Panc1 (cell line): ENCODE results near the gene SYN1. TPM values are rescaled to one million over a fixed set of nuclear protein-coding genes. Genes with fewer than 3 reads are reported as not detected.

Experiments
- ATAC-seq: fragments of 200-7000 bp; cut with Tn5 transposase; 2 replicates; pipeline ENCODE4 v1.9.1; 2020; ENCODE audit warnings: mild to moderate bottlenecking, moderate library complexity
- BruUV-seq: library from RNA; stranded (reverse); fragments of 400-500 nt; replicated peaks from 2 replicates; lab custom pipeline; 2021; lab: Mats Ljungman, UMichigan
- CTCF ChIA-PET: fragments of 300-600 bp; sonication (Branson Sonifier 250); formaldehyde crosslinking; loops from one replicate; lab custom pipeline; 2022; ENCODE audit warnings: antibody characterized with exemption; lab: Charles Lee
- POLR2A ChIA-PET: fragments of 300-600 bp; sonication (Branson Sonifier 250); formaldehyde crosslinking; loops from one replicate; lab custom pipeline; 2022; ENCODE audit warnings: antibody characterized with exemption; lab: Charles Lee
- DNase-seq: peaks from one replicate; pipeline ENCODE4 v3.0.0-alpha.2; 2010; ENCODE audit warnings: low read depth, low spot score
- H3K27ac ChIP-seq: 2 replicates; pipeline ENCODE4 v1.5.1; 2011; ENCODE audit warnings: mild to moderate bottlenecking, low read length, inconsistent platforms
- H3K27me3 ChIP-seq: fragments of 200-500 bp; sonication (Bioruptor generic); 2 replicates; pipeline ENCODE4 v1.6.0; 2014; ENCODE audit warnings: low read length, inconsistent platforms; ENCODE audit not compliant: control insufficient read depth, insufficient read depth
- H3K36me3 ChIP-seq: fragments of 200-500 bp; sonication (Bioruptor generic); 2 replicates; pipeline ENCODE4 v1.5.1; 2014; ENCODE audit warnings: inconsistent platforms, mild to moderate bottlenecking, low read length, moderate library complexity; ENCODE audit not compliant: control insufficient read depth, insufficient read depth
- H3K4me1 ChIP-seq: 2 replicates; pipeline ENCODE4 v1.5.1; 2011; ENCODE audit warnings: inconsistent platforms, mild to moderate bottlenecking, low read length, moderate library complexity; ENCODE audit not compliant: control insufficient read depth, insufficient read depth
- H3K4me3 ChIP-seq, 2 experiments: 2 replicates each; pipeline ENCODE4 v1.5.1; 2011 to 2012; ENCODE audit warnings: low read depth in 2 of 2, low read length in 2 of 2, mild to moderate bottlenecking in 2 of 2, inconsistent platforms in 1 of 2, moderate library complexity in 1 of 2
- H3K9me3 ChIP-seq: fragments of 200-500 bp; sonication (Bioruptor generic); 2 replicates; pipeline ENCODE4 v1.5.1; 2014; ENCODE audit warnings: low read depth, mild to moderate bottlenecking, inconsistent platforms, low read length, moderate library complexity; ENCODE audit not compliant: control insufficient read depth, insufficient read depth
- CTCF ChIP-seq: fragments of 450-650 bp; IDR thresholded peaks from 2 replicates; pipeline ENCODE4 v1.5.1; 2017; ENCODE audit warnings: mild to moderate bottlenecking
- POLR2AphosphoS5 ChIP-seq: IDR thresholded peaks from 2 replicates; pipeline ENCODE4 v1.6.1; 2012; ENCODE audit warnings: mild to moderate bottlenecking, low read depth, low read length, moderate library complexity
- REST ChIP-seq, 2 experiments: IDR thresholded peaks; 2 replicates each; pipeline ENCODE4 v1.6.1; 2011 to 2012; ENCODE audit warnings: low read depth in 2 of 2, control low read depth in 1 of 2, low read length in 1 of 2, mild to moderate bottlenecking in 1 of 2, moderate library complexity in 1 of 2; ENCODE audit not compliant: insufficient read depth in 1 of 2
- SIN3A ChIP-seq: IDR thresholded peaks from 2 replicates; pipeline ENCODE4 v1.6.1; 2012; ENCODE audit warnings: low read depth, mild to moderate bottlenecking, low read length, moderate library complexity, borderline replicate concordance; ENCODE audit not compliant: insufficient read depth
- TCF7L2 ChIP-seq: IDR thresholded peaks from 2 replicates; pipeline ENCODE4 v1.6.1; 2011; ENCODE audit warnings: mild to moderate bottlenecking, low read depth, low read length, inconsistent platforms
- in situ Hi-C: cut with HindIII; loops from 2 replicates; pipeline ENCODE4 v1.10.0; 2016; ENCODE audit warnings: low sequenced_read_pairs, low pct_unique_long_range_greater_than_20kb
- intact Hi-C: fragments of 100-400 bp; cut with micrococcal nuclease; formaldehyde crosslinking; loops from one replicate; pipeline ENCODE4 v1.10.0; 2022; ENCODE audit not compliant: unreplicated experiment
- total RNA-seq: library from RNA; stranded (reverse); gene quantifications from one replicate; pipeline ENCODE4 v1.2.1, GENCODE V29; 2021; ENCODE audit not compliant: unreplicated experiment

SYN1 gene
- total RNA-seq, 1 experiment from 2014 or later, result 1.0 TPM

- H3K4me3 ChIP-seq, result no peak overlapping the region
- H3K27ac ChIP-seq, result no peak overlapping the region
- CTCF ChIA-PET, result no interaction called here
- DNase-seq (no peak), ATAC-seq (no peak)
- no peaks in the 10 kb centered on the region for H3K9me3 ChIP-seq
- POLR2A ChIA-PET, result no interaction called here
- no TSS peak for BruUV-seq
- TF ChIP-seq SIN3A, result no peak
- TF ChIP-seq TCF7L2, result no peak
- TF ChIP-seq CTCF, result no peak
- no peak for TF ChIP-seq POLR2AphosphoS5
- no peak for TF ChIP-seq REST (IDR thresholded peaks at IDR 0.05; ENCODE audit: insufficient read depth in 1 of 2, low read depth in 2 of 2, low read length in 1 of 2)
- intact Hi-C loops (no loop called here), in situ Hi-C loops (no loop called here)
- H3K27me3 ChIP-seq, result no peaks in the 10 kb centered on the region
- H3K4me1 ChIP-seq, result 0 out of 2 replicates have a peak, but pooled peaks cover 3% of the 10 kb centered on the region
- no peaks in the 10 kb centered on the region for H3K36me3 ChIP-seq
Measured at GRCh38 chrX:47543496-47543895, 76.2 kb downstream of the SYN1 start.

- 0 out of 2 replicates have a peak, but pooled peaks cover 3% of the 10 kb centered on the region for H3K4me1 ChIP-seq
- peak overlapping the region; percentile 68 for H3K27ac ChIP-seq
- intact Hi-C loops (no loop called here), in situ Hi-C loops (no loop called here)
- POLR2A ChIA-PET, result interaction anchor here (0.6 kb wide), 1 partner anchor 157 kb away, joined by 8 read pairs; no protein-coding TSS in a partner anchor
- BruUV-seq, result no TSS peak
- CTCF ChIA-PET, result interaction anchor here (0.6 to 0.7 kb wide), 3 partner anchors 22 to 56 kb away, joined by 4 to 9 read pairs (median 6); no protein-coding TSS in a partner anchor
- no peaks in the 10 kb centered on the region for H3K36me3 ChIP-seq
- DNase-seq, result peak; percentile 65
- H3K9me3 ChIP-seq, result no peaks in the 10 kb centered on the region
- no peak overlapping the region; a peak in 1 of 4 replicates for H3K4me3 ChIP-seq
- H3K27me3 ChIP-seq, result no peaks in the 10 kb centered on the region
- TF ChIP-seq POLR2AphosphoS5 (no peak), CTCF (peak; percentile 75)
- peak; percentile 99 for ATAC-seq
Measured at GRCh38 chrX:47540754-47541538, 78.7 kb downstream of the SYN1 start.
